ENCODE data around the gene AP2M1. TPM values are rescaled to one million over a fixed set of nuclear protein-coding genes. Genes with fewer than 3 reads are reported as not detected.

AP2M1 gene
- total RNA-seq, 4 donors from 2014 or later, result 150 to 200 (median 195) TPM

- H3K27ac ChIP-seq, result no peak overlapping the region
- no peaks in the 10 kb centered on the region for H3K9me3 ChIP-seq
- TF ChIP-seq POLR2A (IDR thresholded peaks at IDR 0.05) (no peak), CTCF (IDR thresholded peaks at IDR 0.05) (no peak)
- H3K27me3 ChIP-seq, result no peaks in the 10 kb centered on the region
- DNase-seq, result no peak
- H3K4me3 ChIP-seq, result no peak overlapping the region
- peaks cover 0 to 30% (median 0%) of the 10 kb centered on the region in 3 donors for H3K36me3 ChIP-seq
- H3K4me1 ChIP-seq, result no peaks in the 10 kb centered on the region
Measured at GRCh38 chr3:184198509-184198908, 23.9 kb downstream of the AP2M1 start.

GRCh38 chr3:184200825-184201224, 26.2 kb downstream of the AP2M1 start:
- DNase-seq, result no peak
- Histone ChIP-seq H3K27ac (no peak overlapping the region), H3K4me3 (no peak overlapping the region), H3K4me1 (no peaks in the 10 kb centered on the region), H3K27me3 (no peaks in the 10 kb centered on the region), H3K36me3 (peaks cover 0 to 7% (median 0%) of the 10 kb centered on the region in 3 donors), H3K9me3 (no peaks in the 10 kb centered on the region)
- TF ChIP-seq CTCF (IDR thresholded peaks at IDR 0.05) (no peak), POLR2A (IDR thresholded peaks at IDR 0.05) (no peak)

GRCh38 chr3:184203526-184203925, 28.9 kb downstream of the AP2M1 start:
- Histone ChIP-seq H3K27ac (no peak overlapping the region), H3K4me1 (no peaks in the 10 kb centered on the region), H3K27me3 (no peaks in the 10 kb centered on the region), H3K9me3 (no peaks in the 10 kb centered on the region), H3K4me3 (no peak overlapping the region), H3K36me3 (no peaks in the 10 kb centered on the region)
- TF ChIP-seq CTCF (IDR thresholded peaks at IDR 0.05) (no peak), POLR2A (IDR thresholded peaks at IDR 0.05) (no peak)
- DNase-seq, result no peak

- no peaks in the 10 kb centered on the region for H3K9me3 ChIP-seq
- no peaks in the 10 kb centered on the region for H3K4me1 ChIP-seq
- H3K27me3 ChIP-seq, result no peaks in the 10 kb centered on the region
- no peak overlapping the region for H3K4me3 ChIP-seq
- DNase-seq, result no peak
- H3K27ac ChIP-seq, result no peak overlapping the region
- TF ChIP-seq POLR2A (IDR thresholded peaks at IDR 0.05) (no peak), CTCF (IDR thresholded peaks at IDR 0.05) (no peak)
- H3K36me3 ChIP-seq, result no peaks in the 10 kb centered on the region
Measured at GRCh38 chr3:184209146-184209923, 34.7 kb downstream of the AP2M1 start.

GRCh38 chr3:184211297-184211696, 36.6 kb downstream of the AP2M1 start:
- no peaks in the 10 kb centered on the region for H3K4me1 ChIP-seq
- H3K9me3 ChIP-seq, result no peaks in the 10 kb centered on the region
- no peaks in the 10 kb centered on the region for H3K27me3 ChIP-seq
- no peak for TF ChIP-seq POLR2A (IDR thresholded peaks at IDR 0.05)
- H3K4me3 ChIP-seq, result no peak overlapping the region
- DNase-seq, result no peak
- H3K27ac ChIP-seq, result no peak overlapping the region
- no peaks in the 10 kb centered on the region for H3K36me3 ChIP-seq

- Histone ChIP-seq H3K36me3 (no peaks in the 10 kb centered on the region), H3K27ac (no peak overlapping the region), H3K9me3 (no peaks in the 10 kb centered on the region), H3K27me3 (no peaks in the 10 kb centered on the region), H3K4me1 (no peaks in the 10 kb centered on the region), H3K4me3 (no peak overlapping the region)
- no peak for TF ChIP-seq CTCF (IDR thresholded peaks at IDR 0.05)
- no peak for TF ChIP-seq POLR2A (IDR thresholded peaks at IDR 0.05)
- DNase-seq, result no peak
Measured at GRCh38 chr3:184211718-184212117, 37.1 kb downstream of the AP2M1 start.
